ENCODE data around the gene BET1. TPM values are rescaled to one million over a fixed set of nuclear protein-coding genes. Genes with fewer than 3 reads are reported as not detected.

BET1 gene
- total and polyA plus RNA-seq, 9 of the 15 experiments (the other 6 are each of a cell fraction or from before 2014, with no cell fraction given) = 15.8 to 190 (median 37.8) TPM

GRCh38 chr7:94003446-94004023 lies 620 bp downstream of the BET1 start (continued):
- TF ChIP-seq, protein P1, sequence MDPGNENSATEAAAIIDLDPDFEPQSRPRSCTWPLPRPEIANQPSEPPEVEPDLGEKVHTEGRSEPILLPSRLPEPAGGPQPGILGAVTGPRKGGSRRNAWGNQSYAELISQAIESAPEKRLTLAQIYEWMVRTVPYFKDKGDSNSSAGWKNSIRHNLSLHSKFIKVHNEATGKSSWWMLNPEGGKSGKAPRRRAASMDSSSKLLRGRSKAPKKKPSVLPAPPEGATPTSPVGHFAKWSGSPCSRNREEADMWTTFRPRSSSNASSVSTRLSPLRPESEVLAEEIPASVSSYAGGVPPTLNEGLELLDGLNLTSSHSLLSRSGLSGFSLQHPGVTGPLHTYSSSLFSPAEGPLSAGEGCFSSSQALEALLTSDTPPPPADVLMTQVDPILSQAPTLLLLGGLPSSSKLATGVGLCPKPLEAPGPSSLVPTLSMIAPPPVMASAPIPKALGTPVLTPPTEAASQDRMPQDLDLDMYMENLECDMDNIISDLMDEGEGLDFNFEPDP (CRISPR knock-in tag; IDR thresholded peaks at IDR 0.05) = 0 out of 2 replicates have a peak, but pooled peaks have one; percentile 64
- TF ChIP-seq NCOA6 (IDR thresholded peaks at IDR 0.05) = 0 out of 2 replicates have a peak, but pooled peaks have one; percentile 50
- TF ChIP-seq RBM39 (optimal IDR thresholded peaks at IDR 0.05; ENCODE audit: low read depth, low read length) = no peak
- TF ChIP-seq C11orf30 (IDR thresholded peaks at IDR 0.05; ENCODE audit: low read depth) = 0 out of 2 replicates have a peak, but pooled peaks have one; percentile 20
- TF ChIP-seq MAFK (IDR thresholded peaks at IDR 0.05; ENCODE audit: low read length) = no peak

DNA sequence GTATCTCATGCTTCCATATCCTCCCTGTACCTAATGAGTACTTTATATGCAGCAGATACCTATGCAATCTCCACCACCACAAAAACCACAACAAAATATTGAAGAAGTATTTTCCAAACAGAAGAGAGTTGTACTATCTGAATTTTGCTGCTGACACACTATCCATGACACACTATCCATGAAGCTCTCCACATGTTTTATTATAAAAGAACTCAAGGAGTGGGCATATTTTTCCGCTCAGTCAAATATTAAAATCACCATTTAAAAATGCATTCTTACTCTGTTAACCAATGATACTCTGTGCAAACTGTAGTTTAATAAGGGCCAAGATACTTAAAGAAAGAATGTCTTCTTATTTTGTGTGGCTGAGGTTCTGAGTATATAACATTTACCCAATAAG lies 2.8 kb downstream of the BET1 start:
- FAIRE-seq (no peak), DNase-seq (ENCODE audit: extremely low read depth in 1 of 4, low spot score in 3 of 4) (no peak), ATAC-seq (no peak)
- Histone ChIP-seq H3K4me1 (replicated peaks in 1 of 2; ENCODE audit: control insufficient read depth in 2 of 2, insufficient read depth in 2 of 2, low read length in 2 of 2) (peaks cover 3 to 5% of the 10 kb centered on the region in 2 experiments; a peak in 3 of 5 replicates), H3K9me3 (replicated peaks; ENCODE audit: control insufficient read depth, insufficient read depth, low read depth, low read length) (no peaks in the 10 kb centered on the region), H3K79me2 (ENCODE audit: control insufficient read depth, insufficient read depth, low read length) (peaks cover 30% of the 10 kb centered on the region), H3K9ac (ENCODE audit: insufficient read depth in 1 of 2, low read depth in 2 of 2, low read length in 2 of 2) (no peak overlapping the region), H3K27ac (ENCODE audit: extremely low read depth, low read depth, low read length) (no peak overlapping the region), H3K36me3 (ENCODE audit: control insufficient read depth, insufficient read depth, low read length) (peaks cover 5% of the 10 kb centered on the region; the same call in 2 of the 3 replicates), H3K4me3 (no peak overlapping the region), H2AFZ (ENCODE audit: low read depth, low read length) (no peak overlapping the region), H4K20me1 (replicated peaks; ENCODE audit: control insufficient read depth, insufficient read depth, low read length) (no peaks in the 10 kb centered on the region), H3K27me3 (ENCODE audit: control insufficient read depth in 2 of 2, insufficient read depth in 2 of 2, low read length in 2 of 2) (no peaks in the 10 kb centered on the region; a peak in 1 of 5 replicates), H3K9me1 (ENCODE audit: control insufficient read depth, insufficient read depth, low read length) (no peaks in the 10 kb centered on the region), H3K4me2 (ENCODE audit: insufficient read depth, low read length) (no peak overlapping the region)
- 100% methylated on average over 1 of the region's 1 CpG for WGBS (ENCODE audit: insufficient coverage, low coverage, missing lambda C conversion rate)
- in situ Hi-C loops (cut with MboI) = no loop called here
- ChIA-PET POLR2A (no interaction called here), CTCF (ENCODE audit: low intra/inter-chr PET ratio) (interaction anchor here (0.6 kb wide), 1 partner anchor 202 kb away, joined by 4 read pairs; no protein-coding TSS in a partner anchor)
- no TSS peak for BruUV-seq (replicated peaks)
- intact Hi-C loops (cut with micrococcal nuclease) = no loop called here
- no peak for TF ChIP-seq ZNF75A (CRISPR knock-in tag; IDR thresholded peaks at IDR 0.05)
- TF ChIP-seq POLR2G (IDR thresholded peaks at IDR 0.05; ENCODE audit: low read depth, low read length) = no peak
- no peak for TF ChIP-seq TEAD2 (tag; IDR thresholded peaks at IDR 0.05)
- TF ChIP-seq NCOA6 (IDR thresholded peaks at IDR 0.05) = no peak
- TF ChIP-seq ZNF41 (CRISPR knock-in tag; conservative IDR thresholded peaks at IDR 0.05) = no peak
- no peak for TF ChIP-seq SMC3 (conservative IDR thresholded peaks at IDR 0.05; ENCODE audit: insufficient read depth, low read depth, low read length)
- TF ChIP-seq KLF10 (CRISPR knock-in tag; IDR thresholded peaks at IDR 0.05) = no peak
- TF ChIP-seq TAL1 (IDR thresholded peaks at IDR 0.05) = no peak
- TF ChIP-seq PHB (CRISPR knock-in tag; IDR thresholded peaks at IDR 0.05) = no peak
- no peak for TF ChIP-seq NKRF (IDR thresholded peaks at IDR 0.05; ENCODE audit: borderline replicate concordance)
- TF ChIP-seq, protein P2, sequence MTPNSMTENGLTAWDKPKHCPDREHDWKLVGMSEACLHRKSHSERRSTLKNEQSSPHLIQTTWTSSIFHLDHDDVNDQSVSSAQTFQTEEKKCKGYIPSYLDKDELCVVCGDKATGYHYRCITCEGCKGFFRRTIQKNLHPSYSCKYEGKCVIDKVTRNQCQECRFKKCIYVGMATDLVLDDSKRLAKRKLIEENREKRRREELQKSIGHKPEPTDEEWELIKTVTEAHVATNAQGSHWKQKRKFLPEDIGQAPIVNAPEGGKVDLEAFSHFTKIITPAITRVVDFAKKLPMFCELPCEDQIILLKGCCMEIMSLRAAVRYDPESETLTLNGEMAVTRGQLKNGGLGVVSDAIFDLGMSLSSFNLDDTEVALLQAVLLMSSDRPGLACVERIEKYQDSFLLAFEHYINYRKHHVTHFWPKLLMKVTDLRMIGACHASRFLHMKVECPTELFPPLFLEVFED (CRISPR knock-in tag; conservative IDR thresholded peaks at IDR 0.05) = no peak
- TF ChIP-seq ZZZ3 (IDR thresholded peaks at IDR 0.05) = no peak
- no peak for TF ChIP-seq ZNF239 (CRISPR knock-in tag; IDR thresholded peaks at IDR 0.05)
